Breast epithelium (tissue), 3 donors: ENCODE data around the gene GAL3ST1.
"Not testable (repeated sequence)": the region's sequence is repeated elsewhere in the genome, so short reads cannot be mapped to it uniquely, and the experiment has no call there.

Experiments
- POLR2A ChIP-seq: fragments of 450-650 bp; IDR thresholded peaks from one replicate; pipeline ENCODE4 v1.6.1; 2016; ENCODE audit warnings: antibody characterized with exemption, mild to moderate bottlenecking, moderate library complexity
- POLR2AphosphoS5 ChIP-seq, 3 donors: sonication (generic); formaldehyde crosslinking; IDR thresholded peaks; one replicate each; pipeline ENCODE4 v1.6.1; 2017; ENCODE audit warnings: antibody characterized with exemption in 3 of 3
- TF ChIP-seq, protein P1 (sequence below), 3 donors: fragments of 450-650 bp; IDR thresholded peaks; one replicate each; pipeline ENCODE4 v1.5.1; 2016 to 2017; ENCODE audit warnings: antibody characterized with exemption in 3 of 3, mild to moderate bottlenecking in 3 of 3, moderate library complexity in 3 of 3

DNA sequence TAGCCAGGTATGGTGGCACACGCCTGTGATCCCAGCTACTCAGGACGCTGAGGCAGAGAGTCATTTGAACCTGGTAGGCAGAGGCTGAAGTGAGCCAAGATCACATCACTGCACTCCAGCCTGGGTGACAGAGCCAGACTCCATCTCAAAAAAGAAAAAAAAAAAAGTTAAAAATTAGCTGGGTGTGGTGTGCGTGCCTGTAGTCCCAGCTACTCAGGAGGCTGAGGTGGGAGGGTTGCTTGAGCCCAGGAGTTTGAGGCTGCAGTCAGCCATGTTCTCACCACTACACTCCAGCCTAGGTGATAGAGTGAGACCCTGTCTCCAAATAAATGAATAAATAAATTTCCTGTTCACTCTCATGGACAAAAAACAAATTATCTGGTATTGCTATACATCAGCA lies 33.0 kb downstream of the GAL3ST1 start:
- TF ChIP-seq, protein P1, sequence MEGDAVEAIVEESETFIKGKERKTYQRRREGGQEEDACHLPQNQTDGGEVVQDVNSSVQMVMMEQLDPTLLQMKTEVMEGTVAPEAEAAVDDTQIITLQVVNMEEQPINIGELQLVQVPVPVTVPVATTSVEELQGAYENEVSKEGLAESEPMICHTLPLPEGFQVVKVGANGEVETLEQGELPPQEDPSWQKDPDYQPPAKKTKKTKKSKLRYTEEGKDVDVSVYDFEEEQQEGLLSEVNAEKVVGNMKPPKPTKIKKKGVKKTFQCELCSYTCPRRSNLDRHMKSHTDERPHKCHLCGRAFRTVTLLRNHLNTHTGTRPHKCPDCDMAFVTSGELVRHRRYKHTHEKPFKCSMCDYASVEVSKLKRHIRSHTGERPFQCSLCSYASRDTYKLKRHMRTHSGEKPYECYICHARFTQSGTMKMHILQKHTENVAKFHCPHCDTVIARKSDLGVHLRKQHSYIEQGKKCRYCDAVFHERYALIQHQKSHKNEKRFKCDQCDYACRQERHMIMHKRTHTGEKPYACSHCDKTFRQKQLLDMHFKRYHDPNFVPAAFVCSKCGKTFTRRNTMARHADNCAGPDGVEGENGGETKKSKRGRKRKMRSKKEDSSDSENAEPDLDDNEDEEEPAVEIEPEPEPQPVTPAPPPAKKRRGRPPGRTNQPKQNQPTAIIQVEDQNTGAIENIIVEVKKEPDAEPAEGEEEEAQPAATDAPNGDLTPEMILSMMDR (IDR thresholded peaks at IDR 0.05): not testable (repeated sequence)
- not testable (repeated sequence) for TF ChIP-seq POLR2AphosphoS5 (IDR thresholded peaks at IDR 0.05); POLR2A
